ENCODE data around the gene CFI. TPM values are rescaled to one million over a fixed set of nuclear protein-coding genes. Genes with fewer than 3 reads are reported as not detected.

The CFI gene
- total and polyA plus RNA-seq, 2 of the 8 experiments (the other 6 are each of a cell fraction or from before 2014, with no cell fraction given), result not detected

GRCh38 chr4:109821185-109821584, 19.4 kb upstream of the CFI start (continued):
- TF ChIP-seq CTCF (IDR thresholded peaks at IDR 0.05; ENCODE audit: control extremely low read depth in 1 of 3, insufficient read depth in 1 of 3, low read depth in 1 of 3, low read length in 3 of 3) (no peak), CREB1 (IDR thresholded peaks at IDR 0.05) (no peak), JUN (IDR thresholded peaks at IDR 0.05; ENCODE audit: low read depth, low read length) (no peak), KDM1A (IDR thresholded peaks at IDR 0.05; ENCODE audit: borderline replicate concordance, low read length) (no peak), PHF8 (conservative IDR thresholded peaks at IDR 0.05; ENCODE audit: low read depth, low read length) (no peak), SIRT6 (IDR thresholded peaks at IDR 0.05; ENCODE audit: low read length) (no peak), CTBP2 (IDR thresholded peaks at IDR 0.05; ENCODE audit: borderline replicate concordance, insufficient read depth, insufficient read length, low read length) (no peak)

Measured in H1 (cell line).